OCI-LY1 (cell line): ENCODE data around the gene DENND1A.

Source experiments
- EZH2 ChIP-seq: fragments of 200-600 bp; sonication (generic), shearing (Covaris generic); IDR thresholded peaks from 2 replicates; pipeline ENCODE4 v1.8.0; 2017; ENCODE audit warnings: borderline replicate concordance, mixed run types, mild to moderate bottlenecking, antibody characterized with exemption, low read length, moderate library complexity, mixed read lengths
- TF ChIP-seq, protein P1 (sequence below): fragments of 200-600 bp; sonication (generic), shearing (Covaris generic); IDR thresholded peaks from 2 replicates; pipeline ENCODE4 v1.5.1; 2017; ENCODE audit warnings: mild to moderate bottlenecking, antibody characterized with exemption, low read length, moderate library complexity, mixed read lengths

DNA sequence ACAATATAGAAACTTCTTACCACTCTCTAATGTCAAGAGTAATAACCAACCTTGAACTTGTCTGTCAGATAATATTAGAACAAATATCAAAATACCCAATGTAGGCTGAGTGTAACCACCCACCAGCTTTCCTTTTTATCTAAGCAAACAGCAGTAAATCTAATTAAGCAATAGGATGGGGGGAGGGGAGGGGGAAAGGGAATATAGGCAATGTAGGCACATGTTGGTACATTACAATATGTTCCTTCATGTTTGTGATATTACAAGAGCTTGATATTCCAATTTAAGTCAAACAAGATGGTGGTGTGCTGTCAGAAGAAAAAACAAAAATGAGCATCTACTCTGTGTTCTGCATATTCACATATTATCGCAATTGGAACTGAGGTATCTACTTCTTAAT, 158.2 kb downstream of the DENND1A start:
- TF ChIP-seq, protein P1, sequence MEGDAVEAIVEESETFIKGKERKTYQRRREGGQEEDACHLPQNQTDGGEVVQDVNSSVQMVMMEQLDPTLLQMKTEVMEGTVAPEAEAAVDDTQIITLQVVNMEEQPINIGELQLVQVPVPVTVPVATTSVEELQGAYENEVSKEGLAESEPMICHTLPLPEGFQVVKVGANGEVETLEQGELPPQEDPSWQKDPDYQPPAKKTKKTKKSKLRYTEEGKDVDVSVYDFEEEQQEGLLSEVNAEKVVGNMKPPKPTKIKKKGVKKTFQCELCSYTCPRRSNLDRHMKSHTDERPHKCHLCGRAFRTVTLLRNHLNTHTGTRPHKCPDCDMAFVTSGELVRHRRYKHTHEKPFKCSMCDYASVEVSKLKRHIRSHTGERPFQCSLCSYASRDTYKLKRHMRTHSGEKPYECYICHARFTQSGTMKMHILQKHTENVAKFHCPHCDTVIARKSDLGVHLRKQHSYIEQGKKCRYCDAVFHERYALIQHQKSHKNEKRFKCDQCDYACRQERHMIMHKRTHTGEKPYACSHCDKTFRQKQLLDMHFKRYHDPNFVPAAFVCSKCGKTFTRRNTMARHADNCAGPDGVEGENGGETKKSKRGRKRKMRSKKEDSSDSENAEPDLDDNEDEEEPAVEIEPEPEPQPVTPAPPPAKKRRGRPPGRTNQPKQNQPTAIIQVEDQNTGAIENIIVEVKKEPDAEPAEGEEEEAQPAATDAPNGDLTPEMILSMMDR = no peak
- TF ChIP-seq EZH2 = no peak
